Effector memory CD4-positive, alpha-beta T cell (primary cell): Measurements from ENCODE around the gene THAP4.

Experiments
- DNase-seq, 3 donors: peaks; one replicate each; pipeline ENCODE4 v3.0.0-alpha.2; 2020
- H3K27ac ChIP-seq: 2 replicates; pipeline ENCODE4 v1.7.0; 2013; ENCODE audit warnings: mild to moderate bottlenecking, low read length, moderate library complexity; ENCODE audit not compliant: insufficient read depth, poor library complexity, severe bottlenecking
- H3K27me3 ChIP-seq: replicated peaks from 2 replicates; pipeline ENCODE4 v1.7.0; 2013; ENCODE audit warnings: mild to moderate bottlenecking, low read length; ENCODE audit not compliant: insufficient read depth, control insufficient read depth, poor library complexity, severe bottlenecking
- H3K36me3 ChIP-seq: 2 replicates; pipeline ENCODE4 v1.7.0; 2013; ENCODE audit warnings: mild to moderate bottlenecking, low read length, moderate library complexity; ENCODE audit not compliant: control insufficient read depth, insufficient read depth
- H3K4me1 ChIP-seq: 2 replicates; pipeline ENCODE4 v1.7.0; 2013; ENCODE audit warnings: low read length, mild to moderate bottlenecking; ENCODE audit not compliant: control insufficient read depth, insufficient read depth, poor library complexity, severe bottlenecking
- H3K4me3 ChIP-seq: 2 replicates; pipeline ENCODE4 v1.7.0; 2013; ENCODE audit warnings: low read length, low read depth, mild to moderate bottlenecking; ENCODE audit not compliant: insufficient read depth, poor library complexity, severe bottlenecking
- H3K9me3 ChIP-seq: 2 replicates; pipeline ENCODE4 v1.7.0; 2013; ENCODE audit warnings: mild to moderate bottlenecking, low read length, moderate library complexity; ENCODE audit not compliant: control insufficient read depth

The THAP4 gene

GRCh38 chr2:241564596-241565410, 72.2 kb downstream of the THAP4 start:
- peaks cover under 1% of the 10 kb centered on the region for H3K4me1 ChIP-seq
- peaks cover 5% of the 10 kb centered on the region for H3K27me3 ChIP-seq
- no peak overlapping the region for H3K4me3 ChIP-seq
- no peaks in the 10 kb centered on the region for H3K9me3 ChIP-seq
- H3K27ac ChIP-seq: no peak overlapping the region
- DNase-seq: no peak
- H3K36me3 ChIP-seq: no peaks in the 10 kb centered on the region

- Histone ChIP-seq H3K27me3 (peaks cover 10% of the 10 kb centered on the region), H3K4me1 (peaks cover 6% of the 10 kb centered on the region), H3K9me3 (no peaks in the 10 kb centered on the region), H3K36me3 (no peaks in the 10 kb centered on the region), H3K4me3 (no peak overlapping the region), H3K27ac (no peak overlapping the region)
- no peak for DNase-seq
Measured at GRCh38 chr2:241563981-241564595, 72.9 kb downstream of the THAP4 start.

GRCh38 chr2:241563571-241563980, 73.4 kb downstream of the THAP4 start:
- no peaks in the 10 kb centered on the region for H3K36me3 ChIP-seq
- H3K9me3 ChIP-seq: no peaks in the 10 kb centered on the region
- no peak for DNase-seq
- H3K27ac ChIP-seq: no peak overlapping the region
- peaks cover 11% of the 10 kb centered on the region for H3K27me3 ChIP-seq
- no peak overlapping the region for H3K4me3 ChIP-seq
- H3K4me1 ChIP-seq: peaks cover 6% of the 10 kb centered on the region

GRCh38 chr2:241563031-241563507, 73.9 kb downstream of the THAP4 start:
- Histone ChIP-seq H3K4me3 (no peak overlapping the region), H3K9me3 (no peaks in the 10 kb centered on the region), H3K27ac (no peak overlapping the region), H3K4me1 (peaks cover 6% of the 10 kb centered on the region), H3K36me3 (no peaks in the 10 kb centered on the region), H3K27me3 (peaks cover 16% of the 10 kb centered on the region)
- DNase-seq: no peak

GRCh38 chr2:241562269-241562891, 74.6 kb downstream of the THAP4 start:
- DNase-seq: no peak
- H3K36me3 ChIP-seq: no peaks in the 10 kb centered on the region
- no peak overlapping the region for H3K4me3 ChIP-seq
- no peak overlapping the region for H3K27ac ChIP-seq
- peaks cover 6% of the 10 kb centered on the region for H3K4me1 ChIP-seq
- peaks cover 16% of the 10 kb centered on the region for H3K27me3 ChIP-seq
- H3K9me3 ChIP-seq: no peaks in the 10 kb centered on the region

- peaks cover 16% of the 10 kb centered on the region for H3K27me3 ChIP-seq
Measured at GRCh38 chr2:241561832-241562231, 75.1 kb downstream of the THAP4 start.

GRCh38 chr2:241560883-241561474, 76.0 kb downstream of the THAP4 start:
- no peaks in the 10 kb centered on the region for H3K36me3 ChIP-seq
- no peak for DNase-seq
- H3K27ac ChIP-seq: no peak overlapping the region

More at GRCh38 chr2:241561832-241562231, 75.1 kb downstream of the THAP4 start:
- Histone ChIP-seq H3K4me3 (no peak overlapping the region), H3K9me3 (no peaks in the 10 kb centered on the region), H3K27ac (no peak overlapping the region), H3K36me3 (no peaks in the 10 kb centered on the region), H3K4me1 (peaks cover 6% of the 10 kb centered on the region)
- no peak for DNase-seq

GRCh38 chr2:241560162-241560882, 76.6 kb downstream of the THAP4 start:
- Histone ChIP-seq H3K4me3 (no peak overlapping the region), H3K9me3 (no peaks in the 10 kb centered on the region), H3K36me3 (no peaks in the 10 kb centered on the region), H3K27me3 (peaks cover 16% of the 10 kb centered on the region), H3K4me1 (peaks cover 6% of the 10 kb centered on the region), H3K27ac (no peak overlapping the region)
- no peak for DNase-seq

More at GRCh38 chr2:241560883-241561474, 76.0 kb downstream of the THAP4 start:
- Histone ChIP-seq H3K9me3 (no peaks in the 10 kb centered on the region), H3K4me3 (no peak overlapping the region), H3K27me3 (peaks cover 16% of the 10 kb centered on the region), H3K4me1 (peaks cover 6% of the 10 kb centered on the region)

- Histone ChIP-seq H3K4me1 (peaks cover 6% of the 10 kb centered on the region), H3K36me3 (no peaks in the 10 kb centered on the region), H3K27ac (no peak overlapping the region), H3K9me3 (no peaks in the 10 kb centered on the region), H3K27me3 (peaks cover 16% of the 10 kb centered on the region), H3K4me3 (peak overlapping the region; percentile 37)
- DNase-seq: no peak
Measured at GRCh38 chr2:241559323-241560161, 77.4 kb downstream of the THAP4 start.
